ENCODE measurements around the gene SLC6A12. TPM values are rescaled to one million over a fixed set of nuclear protein-coding genes. Genes with fewer than 3 reads are reported as not detected.

SLC6A12 gene
- total RNA-seq, 2 experiments from 2014 or later: not detected

DNA sequence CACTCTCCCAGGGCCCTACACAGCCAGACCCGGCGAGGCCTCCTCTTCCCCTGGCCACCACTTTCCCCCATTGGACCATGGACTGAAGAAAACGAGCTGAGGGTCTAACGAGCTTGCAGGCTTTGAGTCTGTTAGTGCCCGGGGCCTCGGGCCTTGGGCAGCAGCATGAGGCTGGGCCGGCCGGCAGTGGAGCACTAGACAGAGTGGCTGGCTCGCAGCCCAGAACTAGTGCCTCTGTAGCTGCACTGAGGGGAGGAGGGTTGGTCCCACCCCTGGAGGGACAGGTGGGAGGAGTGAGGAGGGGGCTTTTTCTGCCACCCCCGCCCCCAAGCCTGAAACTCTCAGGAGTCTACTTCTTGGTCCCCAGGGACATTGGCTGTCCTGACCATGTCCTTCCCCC is 38.7 kb downstream of the SLC6A12 start:
- TF ChIP-seq, protein P1, sequence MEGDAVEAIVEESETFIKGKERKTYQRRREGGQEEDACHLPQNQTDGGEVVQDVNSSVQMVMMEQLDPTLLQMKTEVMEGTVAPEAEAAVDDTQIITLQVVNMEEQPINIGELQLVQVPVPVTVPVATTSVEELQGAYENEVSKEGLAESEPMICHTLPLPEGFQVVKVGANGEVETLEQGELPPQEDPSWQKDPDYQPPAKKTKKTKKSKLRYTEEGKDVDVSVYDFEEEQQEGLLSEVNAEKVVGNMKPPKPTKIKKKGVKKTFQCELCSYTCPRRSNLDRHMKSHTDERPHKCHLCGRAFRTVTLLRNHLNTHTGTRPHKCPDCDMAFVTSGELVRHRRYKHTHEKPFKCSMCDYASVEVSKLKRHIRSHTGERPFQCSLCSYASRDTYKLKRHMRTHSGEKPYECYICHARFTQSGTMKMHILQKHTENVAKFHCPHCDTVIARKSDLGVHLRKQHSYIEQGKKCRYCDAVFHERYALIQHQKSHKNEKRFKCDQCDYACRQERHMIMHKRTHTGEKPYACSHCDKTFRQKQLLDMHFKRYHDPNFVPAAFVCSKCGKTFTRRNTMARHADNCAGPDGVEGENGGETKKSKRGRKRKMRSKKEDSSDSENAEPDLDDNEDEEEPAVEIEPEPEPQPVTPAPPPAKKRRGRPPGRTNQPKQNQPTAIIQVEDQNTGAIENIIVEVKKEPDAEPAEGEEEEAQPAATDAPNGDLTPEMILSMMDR (IDR thresholded peaks at IDR 0.05): no peak
- H3K9me3 ChIP-seq (ENCODE audit: control insufficient read depth in 1 of 2, insufficient read depth in 1 of 2, low read length in 2 of 2): peaks cover 0 to 9% of the 10 kb centered on the region in 2 experiments

DNA sequence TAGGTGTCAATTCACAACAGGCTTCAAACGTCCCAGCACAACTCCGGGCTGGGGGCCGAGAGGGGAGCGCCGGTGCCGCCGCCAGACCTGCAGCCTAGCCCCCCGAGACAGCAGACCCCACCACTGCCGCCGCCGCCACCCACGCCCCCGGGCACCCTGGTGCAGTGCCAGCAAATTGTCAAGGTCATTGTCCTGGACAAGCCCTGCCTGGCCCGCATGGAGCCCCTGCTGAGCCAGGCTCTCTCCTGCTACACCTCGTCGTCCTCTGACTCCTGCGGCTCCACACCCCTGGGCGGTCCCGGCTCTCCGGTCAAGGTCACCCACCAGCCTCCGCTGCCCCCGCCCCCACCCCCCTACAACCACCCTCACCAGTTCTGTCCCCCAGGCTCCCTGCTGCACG is 39.4 kb downstream of the SLC6A12 start:
- Mint-ChIP-seq H3K36me3 (ENCODE audit: low read depth) (no peaks in the 10 kb centered on the region), H3K4me1 (ENCODE audit: low read depth) (no peaks in the 10 kb centered on the region), H3K9me3 (no peaks in the 10 kb centered on the region), H3K27ac (no peak overlapping the region), H3K27me3 (peaks cover 23% of the 10 kb centered on the region), H3K4me3 (no peak overlapping the region)
- Histone ChIP-seq H3K4me1 (ENCODE audit: insufficient read depth, low read length) (no peaks in the 10 kb centered on the region), H3K9me3 (ENCODE audit: control insufficient read depth in 1 of 2, insufficient read depth in 1 of 2, low read length in 2 of 2) (peaks cover 0 to 8% of the 10 kb centered on the region in 2 experiments), H3K4me3 (ENCODE audit: low read length) (no peak overlapping the region), H3K27ac (ENCODE audit: low read depth in 1 of 2, low read length in 2 of 2) (no peak overlapping the region), H3K36me3 (ENCODE audit: insufficient read depth, low read length) (no peaks in the 10 kb centered on the region), H3K27me3 (ENCODE audit: control insufficient read depth in 1 of 2, insufficient read depth in 2 of 2, low read length in 2 of 2) (peaks cover 0 to 10% of the 10 kb centered on the region in 2 experiments)
- POLR2A ChIA-PET: no interaction called here
- DNase-seq (no peak), ATAC-seq (ENCODE audit: poor library complexity) (no peak)
- intact Hi-C loops (cut with DNase I, micrococcal nuclease): no loop called here
- TF ChIP-seq, protein P1 (IDR thresholded peaks at IDR 0.05): no peak
- CTCF ChIA-PET: no interaction called here

More for the DNA sequence above, 38.7 kb downstream of the SLC6A12 start:
- H3K4me3 ChIP-seq (ENCODE audit: low read length): no peak overlapping the region
- peaks cover 22% of the 10 kb centered on the region for H3K27me3 Mint-ChIP-seq
- H3K4me3 Mint-ChIP-seq: no peak overlapping the region
- no peak overlapping the region for H3K27ac ChIP-seq (ENCODE audit: low read depth in 1 of 2, low read length in 2 of 2)
- ChIA-PET CTCF (no interaction called here), POLR2A (no interaction called here)
- no peaks in the 10 kb centered on the region for H3K36me3 Mint-ChIP-seq (ENCODE audit: low read depth)
- intact Hi-C loops (cut with DNase I, micrococcal nuclease): no loop called here
- H3K36me3 ChIP-seq (ENCODE audit: insufficient read depth, low read length): no peaks in the 10 kb centered on the region
- H3K4me1 ChIP-seq (ENCODE audit: insufficient read depth, low read length): no peaks in the 10 kb centered on the region
- H3K4me1 Mint-ChIP-seq (ENCODE audit: low read depth): no peaks in the 10 kb centered on the region
- peaks cover 0 to 10% of the 10 kb centered on the region in 2 experiments for H3K27me3 ChIP-seq (ENCODE audit: control insufficient read depth in 1 of 2, insufficient read depth in 2 of 2, low read length in 2 of 2)
- no peak for ATAC-seq (ENCODE audit: poor library complexity)
- DNase-seq: no peak
- H3K27ac Mint-ChIP-seq: no peak overlapping the region
- no peaks in the 10 kb centered on the region for H3K9me3 Mint-ChIP-seq

DNA sequence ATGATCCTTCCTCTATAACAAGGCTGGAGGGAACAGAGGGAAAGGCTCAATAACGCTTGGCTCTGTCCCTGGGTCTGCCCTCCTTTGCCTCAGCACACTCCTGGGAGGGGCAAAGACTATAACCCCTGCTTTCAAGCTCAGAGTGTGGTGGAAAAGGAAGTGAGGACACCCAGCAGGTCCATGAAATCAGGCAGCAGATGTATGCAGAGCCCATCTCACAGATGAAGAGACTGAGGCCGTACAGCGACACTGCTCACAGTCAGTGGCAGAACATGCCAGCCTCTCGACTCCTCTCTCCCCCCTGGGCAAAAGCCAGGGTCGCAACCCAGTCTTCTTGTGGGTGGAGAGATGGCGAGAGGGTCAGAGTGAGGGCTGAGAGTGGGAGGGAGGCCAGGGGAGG is 39.8 kb downstream of the SLC6A12 start:
- ATAC-seq (ENCODE audit: poor library complexity) (no peak), DNase-seq (no peak)
- H3K9me3 ChIP-seq (ENCODE audit: control insufficient read depth in 1 of 2, insufficient read depth in 1 of 2, low read length in 2 of 2): peaks cover 0 to 5% of the 10 kb centered on the region in 2 experiments
- ChIA-PET CTCF (no interaction called here), POLR2A (no interaction called here)
- peaks cover 27% of the 10 kb centered on the region for H3K27me3 Mint-ChIP-seq
- H3K4me1 Mint-ChIP-seq (ENCODE audit: low read depth): peaks cover 4% of the 10 kb centered on the region
- H3K4me1 ChIP-seq (ENCODE audit: insufficient read depth, low read length): peaks cover 2% of the 10 kb centered on the region
- no peak overlapping the region for H3K4me3 ChIP-seq (ENCODE audit: low read length)
- H3K36me3 ChIP-seq (ENCODE audit: insufficient read depth, low read length): no peaks in the 10 kb centered on the region
- H3K27ac Mint-ChIP-seq: no peak overlapping the region
- H3K36me3 Mint-ChIP-seq (ENCODE audit: low read depth): no peaks in the 10 kb centered on the region
- no peak overlapping the region for H3K4me3 Mint-ChIP-seq
- no peaks in the 10 kb centered on the region for H3K9me3 Mint-ChIP-seq
- peaks cover 0 to 10% of the 10 kb centered on the region in 2 experiments for H3K27me3 ChIP-seq (ENCODE audit: control insufficient read depth in 1 of 2, insufficient read depth in 2 of 2, low read length in 2 of 2)
- intact Hi-C loops (cut with DNase I, micrococcal nuclease): no loop called here
- no peak overlapping the region for H3K27ac ChIP-seq (ENCODE audit: low read depth in 1 of 2, low read length in 2 of 2)
- TF ChIP-seq, protein P1 (IDR thresholded peaks at IDR 0.05): no peak
